Measurements from ENCODE around the gene CAPN9.

CAPN9 gene

GRCh38 chr1:230800891-230801840 lies 54.0 kb downstream of the CAPN9 start:
- no peak for DNase-seq (ENCODE audit: low read depth)

DNA sequence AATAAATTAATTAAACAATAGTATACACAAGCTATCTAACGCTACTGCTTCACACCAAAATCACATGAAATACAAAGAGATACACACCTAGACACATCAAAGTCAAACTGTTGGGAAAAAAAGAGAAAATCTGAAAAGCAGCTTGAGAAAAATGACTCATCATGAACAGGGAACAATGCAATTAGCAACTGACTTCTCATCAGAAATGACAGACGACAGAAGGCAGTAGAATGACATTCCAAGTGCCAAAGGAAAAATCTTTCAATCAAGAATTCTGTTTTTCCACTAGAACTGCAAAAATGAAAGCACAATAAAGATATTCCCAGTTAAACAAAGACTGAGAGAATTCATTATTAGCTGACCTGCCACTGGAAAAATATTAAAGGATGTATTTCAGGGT lies 57.2 kb downstream of the CAPN9 start:
- no peak for DNase-seq (ENCODE audit: low read depth)

GRCh38 chr1:230806552-230806951 lies 59.4 kb downstream of the CAPN9 start:
- DNase-seq (ENCODE audit: low read depth), result no peak

- DNase-seq (ENCODE audit: low read depth), result no peak
Measured at GRCh38 chr1:230807029-230807428, 59.8 kb downstream of the CAPN9 start.

- no peak for DNase-seq (ENCODE audit: low read depth)
Measured at GRCh38 chr1:230807561-230808280, 60.5 kb downstream of the CAPN9 start.

GRCh38 chr1:230808281-230808872 lies 61.2 kb downstream of the CAPN9 start:
- DNase-seq (ENCODE audit: low read depth), result no peak

DNA sequence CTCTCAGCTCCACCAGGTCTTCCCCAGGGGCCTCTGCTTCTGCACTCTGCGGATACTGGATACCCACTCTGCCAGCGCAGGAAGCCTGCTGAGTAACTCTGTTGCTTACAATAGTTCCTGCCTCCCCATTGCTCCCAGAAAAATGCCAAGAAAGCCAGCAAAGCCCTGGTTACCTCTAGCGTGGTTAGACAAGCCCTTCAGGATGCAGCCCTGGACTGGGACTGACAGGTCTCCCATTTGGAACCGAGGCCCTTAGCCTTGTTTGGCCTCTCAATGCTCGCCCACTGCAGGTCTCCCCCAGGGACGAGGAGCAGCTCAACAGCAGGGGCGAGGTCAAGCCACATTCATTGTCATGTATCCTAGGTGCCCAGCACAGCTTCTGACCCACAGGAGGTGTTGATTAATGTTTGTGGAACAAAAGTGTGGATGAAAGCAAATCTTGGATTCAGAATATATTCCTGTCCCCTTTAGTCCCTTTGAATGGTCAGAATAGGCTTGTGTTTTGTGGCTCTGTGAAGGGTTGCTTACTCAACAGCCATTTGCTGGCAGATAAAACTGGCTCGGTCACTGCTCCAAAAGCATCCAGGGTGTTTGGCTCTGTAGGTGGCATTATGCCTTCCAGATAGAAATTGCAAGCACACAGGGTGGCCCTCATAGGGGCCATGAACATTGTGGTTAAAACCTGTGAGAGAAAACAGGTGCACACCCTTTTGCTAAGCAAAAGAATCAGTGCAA lies 62.2 kb downstream of the CAPN9 start:
- DNase-seq (ENCODE audit: low read depth), result no peak

DNA sequence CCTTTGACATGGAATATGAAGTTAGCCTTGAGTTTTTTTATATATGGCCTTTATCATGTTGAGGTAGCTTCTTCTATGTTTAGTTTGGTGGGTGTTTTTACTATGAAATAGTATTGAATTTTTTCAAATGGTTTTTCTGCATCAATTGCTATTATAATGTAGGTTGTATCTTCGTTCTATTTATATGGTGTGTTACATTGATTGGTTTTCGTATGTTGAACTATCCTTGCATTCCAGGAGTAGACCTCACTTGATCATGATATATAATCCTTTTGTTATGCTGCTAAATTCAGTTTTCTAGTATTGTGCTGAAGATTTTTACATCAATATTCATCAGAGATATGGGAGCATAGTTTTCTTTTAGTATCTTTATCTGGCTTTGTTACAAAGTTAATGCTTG lies 65.4 kb downstream of the CAPN9 start:
- DNase-seq (ENCODE audit: low read depth), result no peak

DNA sequence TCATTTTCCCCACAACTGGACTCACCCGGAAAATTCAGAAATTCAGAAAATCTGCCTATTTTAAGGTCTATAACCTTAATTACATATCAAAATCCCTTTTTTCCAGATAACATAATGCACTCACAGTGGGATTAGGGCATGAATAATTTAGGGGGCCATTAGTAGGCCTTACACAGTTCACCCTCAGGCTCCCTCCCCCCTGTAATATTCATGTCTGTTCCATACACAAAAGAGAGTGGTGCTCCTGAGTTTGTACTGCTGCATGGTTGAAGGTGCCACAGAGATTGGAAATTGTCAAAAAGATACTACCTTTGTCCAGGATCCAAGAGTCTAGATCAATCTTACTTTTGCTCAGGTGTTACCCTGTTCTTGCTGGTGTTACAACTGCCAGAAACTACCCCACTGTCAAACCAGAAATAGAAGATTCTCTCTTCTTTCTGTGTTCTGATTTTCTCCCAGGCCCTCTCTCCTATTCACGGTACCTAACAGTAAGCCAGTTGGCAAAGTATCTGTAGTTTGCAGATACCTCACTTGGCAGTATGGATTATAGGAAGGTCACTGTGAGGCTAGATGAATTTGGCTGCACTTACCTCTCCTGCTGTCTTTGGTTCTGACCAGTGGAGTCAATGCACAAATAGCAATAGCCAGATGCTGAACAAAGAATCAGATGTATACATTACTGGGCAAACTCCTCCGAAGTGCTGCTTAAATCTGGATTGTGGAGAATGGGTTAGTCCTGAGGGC lies 67.9 kb downstream of the CAPN9 start:
- no peak for DNase-seq (ENCODE audit: low read depth)

DNA sequence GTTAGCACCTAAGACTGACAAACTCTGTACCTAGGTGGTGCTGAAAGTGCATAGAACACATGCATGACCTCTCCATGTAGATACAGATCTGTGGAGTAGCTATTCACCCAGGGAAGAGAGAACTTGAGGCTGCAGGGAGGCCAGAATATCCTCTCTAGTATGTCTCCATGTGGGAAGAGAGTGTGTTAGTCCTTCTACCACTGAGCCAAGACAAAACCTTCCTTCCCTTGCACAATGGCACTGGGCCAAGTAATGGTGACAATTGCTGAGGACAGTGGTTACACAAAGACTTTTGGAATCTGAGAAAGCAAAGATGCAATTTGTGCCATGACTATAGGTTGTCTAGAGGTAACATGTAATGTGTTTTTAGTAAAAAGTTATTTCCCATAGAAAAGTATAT lies 68.8 kb downstream of the CAPN9 start:
- no peak for DNase-seq (ENCODE audit: low read depth)

GRCh38 chr1:230818367-230818766 lies 71.2 kb downstream of the CAPN9 start:
- no peak for DNase-seq (ENCODE audit: low read depth)

GRCh38 chr1:230818901-230819300 lies 71.7 kb downstream of the CAPN9 start:
- DNase-seq (ENCODE audit: low read depth), result no peak

DNA sequence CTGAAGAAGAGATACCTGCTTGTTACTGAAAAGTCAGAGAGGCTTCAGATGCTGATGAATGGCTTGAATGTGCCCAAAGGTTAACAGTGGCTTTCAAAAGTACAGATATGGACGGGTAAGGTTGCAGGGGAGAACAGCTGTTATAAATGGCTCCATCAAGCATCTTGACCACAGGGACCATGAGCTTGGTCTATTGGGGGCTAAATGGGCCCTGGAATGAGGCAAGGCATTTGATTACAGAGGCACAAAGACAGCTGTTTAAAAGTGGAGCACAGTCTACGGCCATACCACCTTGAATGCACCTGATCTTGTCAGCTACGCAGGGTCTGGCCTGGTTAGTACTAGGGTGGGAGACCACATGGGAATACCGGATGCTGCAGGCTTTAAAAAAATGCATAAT lies 72.8 kb downstream of the CAPN9 start:
- DNase-seq (ENCODE audit: low read depth), result no peak

DNA sequence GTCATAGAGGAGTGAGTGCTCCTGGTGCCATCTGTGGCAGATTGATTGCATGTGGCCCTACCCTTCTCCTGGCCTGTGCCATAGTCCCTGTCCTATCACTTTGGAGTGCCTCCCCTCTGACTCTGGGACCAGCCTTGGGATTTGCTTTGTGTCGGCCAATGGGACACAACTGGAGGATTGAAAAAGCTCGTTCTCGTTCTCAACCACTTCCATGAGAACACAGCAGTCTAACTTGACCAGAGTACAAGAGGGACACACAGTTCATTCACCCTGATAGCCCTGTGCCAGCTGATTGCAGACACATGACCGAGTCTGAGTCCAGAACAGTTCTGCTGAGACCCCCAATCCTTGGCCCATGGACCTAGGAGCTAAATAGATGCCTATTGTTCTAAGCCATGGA lies 73.4 kb downstream of the CAPN9 start:
- no peak for DNase-seq (ENCODE audit: low read depth)

- no peak for DNase-seq (ENCODE audit: low read depth)
Measured at GRCh38 chr1:230821346-230821745, 74.2 kb downstream of the CAPN9 start.

GRCh38 chr1:230822092-230822581 lies 74.9 kb downstream of the CAPN9 start:
- no peak for DNase-seq (ENCODE audit: low read depth)

GRCh38 chr1:230823426-230823825 lies 76.2 kb downstream of the CAPN9 start:
- DNase-seq (ENCODE audit: low read depth), result no peak

DNA sequence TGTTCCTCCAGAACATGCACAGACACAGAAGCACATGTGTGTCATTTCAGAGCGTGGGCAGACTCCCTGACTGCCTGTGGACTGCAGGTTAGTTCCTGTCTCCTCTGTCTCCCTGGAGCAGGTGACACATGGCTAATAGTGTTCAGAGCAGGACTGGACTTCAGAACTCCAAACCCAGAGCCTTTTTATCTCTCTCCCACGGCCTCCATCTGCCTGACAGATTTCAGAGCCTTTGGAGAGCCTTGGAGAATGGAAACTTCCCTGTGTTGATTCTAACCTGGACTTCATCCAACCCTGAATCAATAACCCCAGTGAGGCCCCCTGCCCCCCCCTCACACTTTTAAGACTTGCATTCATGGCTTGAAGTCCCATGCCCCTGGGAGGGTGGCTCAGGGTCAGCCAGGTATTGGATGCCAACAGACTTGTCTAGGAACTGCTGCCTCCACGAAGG lies 76.8 kb downstream of the CAPN9 start:
- no peak for DNase-seq (ENCODE audit: low read depth)

- DNase-seq (ENCODE audit: low read depth), result no peak
Measured at GRCh38 chr1:230824551-230824918, 77.3 kb downstream of the CAPN9 start.

- no peak for DNase-seq (ENCODE audit: low read depth)
Measured at GRCh38 chr1:230824919-230825721, 77.9 kb downstream of the CAPN9 start.
